ENCODE results near the gene ELMO1. TPM values are rescaled to one million over a fixed set of nuclear protein-coding genes. Genes with fewer than 3 reads are reported as not detected.
A peak's percentile ranks its signal among the peaks of the same experiment; 100 is the strongest.

The ELMO1 gene
- total and polyA plus RNA-seq, 2 experiments from 2014 or later, result 9.6 to 10.8 TPM

GRCh38 chr7:36985866-36986400 is 462.7 kb downstream of the ELMO1 start:
- no peak overlapping the region for H3K27ac ChIP-seq
- no peak for DNase-seq (ENCODE audit: low read depth in 1 of 2, low spot score in 1 of 2)
- TF ChIP-seq CTCF (IDR thresholded peaks at IDR 0.05; ENCODE audit: low read depth, low read length), result no peak
- no peak overlapping the region for H3K4me3 ChIP-seq
- H3K27me3 ChIP-seq, result no peaks in the 10 kb centered on the region
- H3K36me3 ChIP-seq, result no peaks in the 10 kb centered on the region
- no peaks in the 10 kb centered on the region for H3K9me3 ChIP-seq (ENCODE audit: low read depth)
- H3K4me1 ChIP-seq (ENCODE audit: low read depth), result peaks cover 28% of the 10 kb centered on the region

- no peak for DNase-seq (ENCODE audit: low read depth in 1 of 2, low spot score in 1 of 2)
- TF ChIP-seq CTCF (IDR thresholded peaks at IDR 0.05; ENCODE audit: low read depth, low read length), result no peak
- H3K9me3 ChIP-seq (ENCODE audit: low read depth), result no peaks in the 10 kb centered on the region
- peaks cover 28% of the 10 kb centered on the region for H3K4me1 ChIP-seq (ENCODE audit: low read depth)
- H3K27ac ChIP-seq, result peak overlapping the region; percentile 12
- H3K4me3 ChIP-seq, result no peak overlapping the region
- no peaks in the 10 kb centered on the region for H3K27me3 ChIP-seq
- no peaks in the 10 kb centered on the region for H3K36me3 ChIP-seq
Observed at GRCh38 chr7:36985316-36985715, 463.3 kb downstream of the ELMO1 start.

GRCh38 chr7:36984710-36985312 is 463.9 kb downstream of the ELMO1 start:
- Histone ChIP-seq H3K4me3 (no peak overlapping the region), H3K27me3 (no peaks in the 10 kb centered on the region), H3K27ac (no peak overlapping the region), H3K4me1 (ENCODE audit: low read depth) (peaks cover 28% of the 10 kb centered on the region), H3K9me3 (ENCODE audit: low read depth) (no peaks in the 10 kb centered on the region), H3K36me3 (no peaks in the 10 kb centered on the region)
- no peak for TF ChIP-seq CTCF (IDR thresholded peaks at IDR 0.05; ENCODE audit: low read depth, low read length)
- no peak for DNase-seq (ENCODE audit: low read depth in 1 of 2, low spot score in 1 of 2)

- no peaks in the 10 kb centered on the region for H3K36me3 ChIP-seq
- DNase-seq (ENCODE audit: low read depth in 1 of 2, low spot score in 1 of 2), result peak in 1 of 2 donors; percentile 65
- H3K27me3 ChIP-seq, result no peaks in the 10 kb centered on the region
- H3K27ac ChIP-seq, result no peak overlapping the region
- no peak overlapping the region for H3K4me3 ChIP-seq
- no peaks in the 10 kb centered on the region for H3K9me3 ChIP-seq (ENCODE audit: low read depth)
- peaks cover 28% of the 10 kb centered on the region for H3K4me1 ChIP-seq (ENCODE audit: low read depth)
- no peak for TF ChIP-seq CTCF (IDR thresholded peaks at IDR 0.05; ENCODE audit: low read depth, low read length)
Observed at GRCh38 chr7:36984041-36984521, 464.6 kb downstream of the ELMO1 start.

GRCh38 chr7:36982766-36983165 is 465.9 kb downstream of the ELMO1 start:
- no peak for DNase-seq (ENCODE audit: low read depth in 1 of 2, low spot score in 1 of 2)
- Histone ChIP-seq H3K4me1 (ENCODE audit: low read depth) (peaks cover 28% of the 10 kb centered on the region), H3K27me3 (no peaks in the 10 kb centered on the region), H3K9me3 (ENCODE audit: low read depth) (no peaks in the 10 kb centered on the region), H3K36me3 (no peaks in the 10 kb centered on the region), H3K27ac (no peak overlapping the region), H3K4me3 (no peak overlapping the region)
- no peak for TF ChIP-seq CTCF (IDR thresholded peaks at IDR 0.05; ENCODE audit: low read depth, low read length)
